ENCODE data around the gene PABPN1L. TPM values are rescaled to one million over a fixed set of nuclear protein-coding genes. Genes with fewer than 3 reads are reported as not detected.

PABPN1L gene
- total RNA-seq, 1 experiment from 2014 or later = not detected

DNA sequence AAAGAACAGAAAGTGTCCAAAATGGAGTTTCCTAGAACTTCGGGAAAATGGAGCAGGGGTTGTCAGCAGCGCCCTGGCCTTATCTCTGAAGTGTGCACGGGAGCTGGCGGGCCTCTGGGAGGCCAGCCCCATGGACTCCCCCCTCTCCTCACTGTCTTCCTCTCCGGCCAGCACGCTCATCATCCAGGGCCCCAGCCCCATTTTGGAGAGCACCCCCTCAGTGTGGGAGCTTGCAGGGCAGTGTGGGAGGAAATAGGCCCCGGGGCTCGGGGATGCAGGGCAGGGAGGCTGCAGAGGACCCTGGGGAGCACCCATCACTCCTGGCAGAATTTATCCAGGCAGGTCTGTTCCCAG is 4.9 kb upstream of the PABPN1L start:
- H3K27me3 ChIP-seq = peaks cover 32% of the 10 kb centered on the region
- H3K27ac ChIP-seq = no peak overlapping the region
- H3K4me1 ChIP-seq = peaks cover 9% of the 10 kb centered on the region
- no peak for DNase-seq
- H3K4me3 ChIP-seq = no peak overlapping the region
- no peaks in the 10 kb centered on the region for H3K9me3 ChIP-seq (replicated peaks)
- no peaks in the 10 kb centered on the region for H3K36me3 ChIP-seq

DNA sequence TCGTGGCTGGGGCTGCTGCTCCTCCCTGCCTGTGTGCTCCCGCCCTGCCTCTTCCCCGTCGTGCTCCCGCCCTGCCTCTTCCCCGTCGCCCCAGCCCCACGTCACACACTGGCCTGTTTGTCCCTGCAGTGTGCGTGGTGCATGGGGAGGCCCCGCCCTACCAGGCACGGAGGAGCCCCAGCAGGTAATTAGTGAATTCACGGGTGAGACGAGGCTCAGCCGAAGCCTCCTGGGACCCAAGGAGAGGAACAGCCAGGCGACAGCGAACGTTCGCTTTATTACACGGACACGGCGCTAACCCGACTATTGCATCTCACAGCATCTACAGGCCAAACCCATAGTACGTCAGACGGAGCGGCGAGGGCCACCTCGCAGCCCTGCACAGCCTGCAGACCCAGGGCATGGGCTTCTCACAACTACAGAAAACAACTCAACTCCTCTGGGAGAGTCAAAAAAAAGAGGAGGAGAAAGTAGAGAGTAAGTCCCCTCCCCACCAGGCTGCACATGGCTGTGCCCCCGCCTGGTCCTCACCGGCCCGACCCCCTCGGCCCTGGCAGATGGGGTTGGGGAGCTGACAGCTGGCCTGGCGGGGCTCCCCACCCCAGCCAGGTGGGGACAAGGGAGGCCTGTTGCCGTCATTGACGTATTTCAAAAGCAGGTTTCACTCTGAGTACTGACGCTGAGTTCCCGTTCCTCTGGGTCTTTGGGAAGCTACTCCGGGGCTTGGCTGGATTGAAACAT is 4.3 kb upstream of the PABPN1L start:
- DNase-seq = peak in 1 of 2 experiments; percentile 37
- peak overlapping the region; percentile 12; the same call in 1 of the 2 replicates for H3K4me3 ChIP-seq
- no peak overlapping the region for H3K27ac ChIP-seq
- H3K4me1 ChIP-seq = peaks cover 15% of the 10 kb centered on the region
- H3K9me3 ChIP-seq (replicated peaks) = no peaks in the 10 kb centered on the region
- peaks cover 32% of the 10 kb centered on the region for H3K27me3 ChIP-seq
- no peaks in the 10 kb centered on the region for H3K36me3 ChIP-seq

DNA sequence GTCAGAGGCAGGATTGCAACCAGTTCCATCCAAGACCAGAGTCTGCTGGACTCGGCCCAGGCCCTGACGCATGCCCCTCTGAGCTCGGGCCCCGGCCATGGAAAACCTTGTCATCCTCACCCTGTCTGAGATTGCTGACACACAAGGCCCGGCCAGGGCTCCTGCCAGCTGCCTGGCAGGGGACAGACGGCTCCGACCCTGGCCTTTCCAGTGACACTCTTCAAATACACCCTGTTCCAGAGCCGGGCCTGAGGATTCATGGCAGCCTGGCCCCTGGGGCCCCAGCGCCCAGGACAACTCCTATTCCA is 3.2 kb upstream of the PABPN1L start:
- Histone ChIP-seq H3K4me3 (no peak overlapping the region), H3K9me3 (replicated peaks) (no peaks in the 10 kb centered on the region), H3K4me1 (peaks cover 18% of the 10 kb centered on the region), H3K27me3 (peaks cover 32% of the 10 kb centered on the region), H3K36me3 (no peaks in the 10 kb centered on the region), H3K27ac (no peak overlapping the region)
- no peak for DNase-seq

DNA sequence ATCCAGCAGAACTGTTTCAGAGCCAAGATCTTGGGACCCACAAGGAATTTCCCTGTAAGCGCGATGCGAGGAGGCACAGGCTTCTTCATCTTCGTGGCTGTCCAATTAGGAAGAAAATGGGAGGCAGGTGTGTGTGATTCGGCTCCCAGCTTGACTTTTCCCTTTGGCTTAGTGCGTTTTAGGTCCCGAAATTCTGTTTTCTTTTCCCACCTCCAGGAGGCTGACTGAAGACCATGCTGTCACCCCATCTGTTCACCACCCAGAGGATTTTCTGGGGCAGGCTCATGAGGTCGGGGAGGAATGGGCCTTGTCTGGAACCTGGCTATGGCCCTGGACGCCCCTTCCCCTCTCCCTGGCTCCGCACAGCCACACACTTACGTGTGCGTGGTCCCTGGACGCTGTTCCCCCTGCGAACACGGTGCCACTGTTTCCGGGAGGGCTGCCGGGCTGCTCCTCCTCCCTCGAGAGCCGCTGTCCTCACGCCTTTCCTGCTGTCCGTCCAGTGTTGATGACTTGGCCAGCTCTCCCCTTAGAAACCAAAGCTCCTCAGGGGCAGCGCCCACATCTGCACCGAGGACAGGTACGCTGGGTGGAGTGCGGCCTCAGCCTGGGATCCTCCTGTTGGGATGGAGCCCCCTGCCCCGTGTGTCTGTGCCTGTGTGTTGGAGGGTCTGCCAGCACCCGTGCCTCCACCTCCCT is 2.7 kb upstream of the PABPN1L start:
- Histone ChIP-seq H3K36me3 (no peaks in the 10 kb centered on the region), H3K27ac (no peak overlapping the region), H3K9me3 (replicated peaks) (no peaks in the 10 kb centered on the region), H3K4me3 (no peak overlapping the region), H3K27me3 (peaks cover 32% of the 10 kb centered on the region), H3K4me1 (peaks cover 18% of the 10 kb centered on the region)
- no peak for DNase-seq

DNA sequence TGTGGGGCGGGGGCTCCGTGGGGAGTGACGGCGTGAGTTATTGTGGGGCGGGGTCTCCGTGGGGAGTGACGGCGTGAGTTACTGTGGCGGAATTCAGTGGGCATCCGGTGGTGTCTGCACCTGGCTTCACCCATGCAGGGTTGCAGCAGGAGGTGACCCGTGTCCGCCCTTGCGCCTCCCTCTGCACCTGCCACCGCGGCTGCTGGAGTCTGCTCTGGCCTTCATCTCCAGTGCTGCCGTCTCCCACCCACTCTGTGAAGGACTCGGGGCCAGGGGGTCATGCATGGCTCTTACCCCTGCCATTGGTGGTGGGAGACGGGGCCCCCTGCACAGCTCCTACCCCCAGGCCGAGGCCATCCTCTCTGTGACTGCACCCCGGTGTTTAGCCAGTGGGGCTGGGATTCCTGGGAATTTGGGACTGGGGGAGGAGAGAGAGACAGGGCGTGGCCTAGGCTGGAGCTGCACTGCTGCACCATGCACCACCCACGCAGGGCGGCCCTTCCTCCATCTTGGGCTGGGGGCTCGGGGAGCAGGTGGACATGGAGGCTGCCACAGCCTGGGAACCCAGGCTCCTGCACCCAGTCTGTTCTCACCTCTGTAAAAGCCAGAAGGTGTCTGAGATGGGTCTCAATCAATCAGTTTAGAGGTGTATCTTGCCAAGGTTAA is 1.3 kb upstream of the PABPN1L start:
- Histone ChIP-seq H3K27me3 (peaks cover 32% of the 10 kb centered on the region), H3K9me3 (replicated peaks) (no peaks in the 10 kb centered on the region), H3K4me1 (peaks cover 18% of the 10 kb centered on the region), H3K4me3 (no peak overlapping the region), H3K36me3 (no peaks in the 10 kb centered on the region), H3K27ac (no peak overlapping the region)
- no peak for DNase-seq

DNA sequence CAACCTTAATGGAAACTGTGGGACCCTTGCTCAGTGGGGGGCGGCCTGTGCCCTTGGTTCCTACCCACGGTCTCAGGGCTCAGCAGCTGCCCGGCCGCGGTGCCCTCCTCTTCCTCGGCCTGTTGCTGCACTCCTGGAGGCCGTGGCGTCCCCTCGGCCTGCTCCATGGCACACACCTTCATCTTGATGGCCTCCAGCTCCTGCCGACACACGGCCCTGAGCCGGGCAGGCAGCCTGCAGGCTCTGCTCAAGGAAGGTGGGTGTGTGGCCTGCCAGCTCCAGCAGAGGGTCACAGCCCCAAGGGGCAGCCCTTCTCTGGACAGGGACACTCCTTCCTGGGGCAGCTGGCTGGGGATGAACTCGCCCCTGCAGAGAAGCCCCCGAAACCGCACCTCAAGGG is 718 bp downstream of the PABPN1L start:
- H3K4me3 ChIP-seq = no peak overlapping the region
- H3K4me1 ChIP-seq = peaks cover 18% of the 10 kb centered on the region
- H3K36me3 ChIP-seq = no peaks in the 10 kb centered on the region
- no peaks in the 10 kb centered on the region for H3K9me3 ChIP-seq (replicated peaks)
- peaks cover 26% of the 10 kb centered on the region for H3K27me3 ChIP-seq
- no peak for DNase-seq
- no peak overlapping the region for H3K27ac ChIP-seq

DNA sequence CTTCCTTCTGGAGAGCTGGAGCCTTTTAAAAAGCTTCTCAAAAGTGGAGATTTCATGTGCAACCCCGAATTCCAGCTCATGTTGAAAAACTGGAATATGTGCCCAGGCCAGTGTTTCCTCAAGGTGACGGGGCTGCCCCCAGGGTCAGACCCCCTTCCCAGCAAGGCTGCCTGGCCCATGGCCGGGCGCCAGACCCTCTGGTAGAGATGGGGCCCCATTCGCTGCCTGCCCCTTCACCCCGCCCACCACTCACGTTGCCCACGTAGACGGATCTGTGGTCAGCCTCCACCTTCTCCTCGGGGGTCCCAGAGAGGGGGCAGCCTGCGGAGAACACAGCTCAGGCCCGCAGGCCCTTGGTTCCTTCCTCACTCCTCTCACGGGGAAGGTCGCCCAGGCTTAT is 1.1 kb downstream of the PABPN1L start:
- Histone ChIP-seq H3K4me1 (peaks cover 14% of the 10 kb centered on the region), H3K9me3 (replicated peaks) (no peaks in the 10 kb centered on the region), H3K4me3 (no peak overlapping the region), H3K27me3 (peaks cover 23% of the 10 kb centered on the region), H3K36me3 (no peaks in the 10 kb centered on the region), H3K27ac (no peak overlapping the region)
- no peak for DNase-seq

DNA sequence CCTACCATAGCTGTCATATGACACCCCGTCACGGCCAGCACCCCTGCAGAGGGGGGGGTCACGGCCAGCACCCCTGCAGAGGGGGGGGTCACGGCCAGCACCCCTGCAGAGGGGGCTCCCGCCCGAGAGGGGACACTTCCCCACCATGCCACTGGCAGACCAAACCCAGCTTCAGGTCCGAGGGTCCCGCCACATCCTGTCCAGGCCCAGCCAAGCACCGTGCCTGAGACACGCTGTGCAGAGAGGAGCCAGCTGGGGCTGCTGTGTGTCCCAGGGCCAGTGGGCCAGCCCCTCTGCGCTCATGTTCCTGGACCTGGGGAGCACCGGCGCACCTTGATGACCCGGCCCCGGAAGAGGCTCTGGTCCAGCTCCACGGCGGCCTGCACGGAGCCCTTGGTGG is 1.9 kb downstream of the PABPN1L start:
- no peak for DNase-seq
- Histone ChIP-seq H3K9me3 (replicated peaks) (no peaks in the 10 kb centered on the region), H3K27me3 (peaks cover 20% of the 10 kb centered on the region; the same call in 1 of the 2 replicates), H3K27ac (no peak overlapping the region), H3K36me3 (no peaks in the 10 kb centered on the region), H3K4me3 (no peak overlapping the region), H3K4me1 (peaks cover 14% of the 10 kb centered on the region)

DNA sequence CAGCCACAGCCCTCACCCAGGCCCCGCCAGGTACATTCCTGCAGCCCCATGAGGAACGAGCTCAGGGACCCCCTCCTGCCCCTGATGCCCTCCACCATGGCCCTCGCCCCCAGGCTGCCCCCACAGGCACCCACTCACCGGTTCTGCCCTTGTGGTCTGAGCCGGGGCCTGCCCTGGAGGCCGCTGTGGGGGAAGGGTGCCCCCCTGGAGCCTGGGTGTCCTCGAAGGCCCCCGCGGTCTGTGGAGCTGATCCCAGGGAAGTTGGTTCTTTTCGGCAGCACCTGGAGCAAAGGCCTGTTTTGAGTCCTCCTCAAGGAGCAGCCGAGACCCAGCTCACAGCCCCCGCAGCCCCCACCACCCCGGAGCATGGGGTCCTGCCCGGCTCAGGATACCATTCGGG is 2.4 kb downstream of the PABPN1L start:
- DNase-seq = no peak
- Histone ChIP-seq H3K4me3 (no peak overlapping the region), H3K27me3 (peaks cover 16% of the 10 kb centered on the region; the same call in 1 of the 2 replicates), H3K27ac (no peak overlapping the region), H3K9me3 (replicated peaks) (no peaks in the 10 kb centered on the region), H3K4me1 (peaks cover 14% of the 10 kb centered on the region), H3K36me3 (no peaks in the 10 kb centered on the region)

DNA sequence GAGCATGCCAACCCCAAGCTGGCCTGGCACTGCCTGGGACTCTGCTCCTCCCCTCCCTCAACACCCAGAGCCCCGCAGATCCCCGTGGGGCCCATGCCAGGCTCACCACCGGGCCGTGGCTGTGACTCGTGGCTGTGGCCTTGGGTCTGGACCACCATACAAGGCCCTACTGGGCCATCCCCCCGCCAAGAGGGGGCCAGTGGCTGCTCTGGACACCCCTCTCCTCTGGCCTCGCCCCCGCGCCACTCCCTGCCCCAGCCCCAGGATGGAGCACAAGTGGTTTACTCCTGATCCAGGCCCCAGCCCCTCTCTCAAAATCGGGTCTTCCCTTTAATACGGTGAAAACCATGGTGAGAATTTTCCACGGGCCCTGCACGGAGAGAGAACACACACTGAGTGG is 3.0 kb downstream of the PABPN1L start:
- DNase-seq = no peak
- no peaks in the 10 kb centered on the region for H3K36me3 ChIP-seq

DNA sequence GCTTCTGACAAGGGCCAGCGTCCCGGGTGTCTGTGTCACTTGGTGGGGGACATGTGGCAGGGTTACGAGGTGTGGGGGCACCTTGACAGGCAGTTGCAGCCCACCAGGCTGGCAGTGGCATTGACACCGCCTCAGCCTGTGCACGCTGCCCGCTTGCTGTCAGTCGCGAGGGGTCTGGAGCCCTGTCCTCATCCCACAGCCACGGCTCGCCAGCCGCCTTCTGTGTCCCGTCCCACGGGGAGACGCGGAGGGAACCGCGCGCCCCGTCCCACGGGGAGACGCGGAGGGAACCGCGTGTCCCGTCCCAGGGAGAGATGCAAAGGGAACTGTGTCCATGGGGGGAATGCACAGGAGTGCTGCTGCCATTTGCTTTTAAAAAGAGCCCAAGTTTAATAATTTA is 3.5 kb downstream of the PABPN1L start:
- peaks cover 14% of the 10 kb centered on the region for H3K4me1 ChIP-seq
- no peaks in the 10 kb centered on the region for H3K9me3 ChIP-seq (replicated peaks)
- H3K27me3 ChIP-seq = peaks cover 7% of the 10 kb centered on the region; the same call in 1 of the 2 replicates
- no peaks in the 10 kb centered on the region for H3K36me3 ChIP-seq
- no peak overlapping the region for H3K4me3 ChIP-seq
- no peak overlapping the region for H3K27ac ChIP-seq
- DNase-seq = no peak

More for the DNA sequence above, 3.0 kb downstream of the PABPN1L start:
- Histone ChIP-seq H3K9me3 (replicated peaks) (no peaks in the 10 kb centered on the region), H3K27me3 (peaks cover 12% of the 10 kb centered on the region; the same call in 1 of the 2 replicates), H3K27ac (no peak overlapping the region), H3K4me3 (no peak overlapping the region), H3K4me1 (peaks cover 14% of the 10 kb centered on the region)

DNA sequence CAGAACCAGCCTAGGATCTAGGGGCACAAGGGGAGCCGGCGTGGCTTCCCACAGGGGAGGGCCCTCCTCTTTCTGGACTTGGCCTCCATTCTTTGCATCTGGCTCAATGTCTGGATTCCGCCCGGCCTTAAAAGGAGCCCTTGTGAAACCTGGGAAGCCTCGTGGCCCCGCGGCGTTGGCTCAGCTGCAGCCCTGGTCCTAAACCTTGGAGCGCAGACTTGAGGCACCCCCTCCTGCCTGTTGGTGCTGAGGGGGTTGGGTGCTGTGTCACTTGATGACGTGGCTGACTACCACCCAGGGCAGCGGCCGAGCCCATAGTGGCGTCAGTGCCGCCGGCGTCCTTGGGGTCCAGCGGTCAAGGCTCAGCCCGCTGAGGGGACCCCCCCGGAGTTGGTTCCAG is 5.1 kb downstream of the PABPN1L start:
- Histone ChIP-seq H3K27ac (no peak overlapping the region), H3K27me3 (no peaks in the 10 kb centered on the region), H3K9me3 (replicated peaks) (no peaks in the 10 kb centered on the region), H3K4me3 (no peak overlapping the region), H3K36me3 (no peaks in the 10 kb centered on the region), H3K4me1 (peaks cover 12% of the 10 kb centered on the region)
- DNase-seq = no peak

DNA sequence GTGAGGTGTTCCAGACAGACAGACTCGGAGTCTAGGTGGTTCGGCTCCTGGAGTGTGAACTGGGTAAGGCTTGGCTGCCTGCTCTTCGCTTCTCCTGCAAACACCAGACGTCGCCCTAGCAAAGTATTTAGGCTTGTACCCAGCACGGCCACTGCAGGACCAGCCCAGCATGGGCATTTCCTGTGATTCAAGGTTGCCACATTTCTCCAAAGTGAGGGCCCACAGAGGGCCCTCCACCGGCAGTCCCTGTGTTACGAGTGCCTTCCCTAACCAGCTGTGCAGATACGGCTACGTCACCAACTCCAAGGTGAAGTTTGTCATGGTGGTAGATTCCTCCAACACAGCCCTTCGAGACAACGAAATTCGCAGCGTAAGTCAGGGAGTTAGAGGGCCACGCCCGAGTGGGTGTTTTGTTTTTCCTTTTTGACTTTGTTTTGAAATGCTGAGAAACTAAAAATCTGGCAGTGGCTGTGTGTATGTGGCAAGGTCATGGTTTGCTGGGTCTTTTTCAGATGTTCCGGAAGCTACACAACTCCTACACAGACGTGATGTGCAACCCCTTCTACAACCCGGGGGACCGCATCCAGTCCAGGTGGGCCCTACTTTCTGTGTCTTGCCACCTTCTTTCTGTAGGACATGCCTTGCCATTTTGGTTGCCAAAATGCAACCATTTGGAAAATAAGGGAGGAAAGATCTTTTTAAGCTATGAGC is 6.9 kb downstream of the PABPN1L start:
- DNase-seq = no peak
- peaks cover 6% of the 10 kb centered on the region for H3K4me1 ChIP-seq
- H3K36me3 ChIP-seq = no peaks in the 10 kb centered on the region
- H3K27me3 ChIP-seq = no peaks in the 10 kb centered on the region
- no peak overlapping the region for H3K4me3 ChIP-seq
- no peak overlapping the region for H3K27ac ChIP-seq
- H3K9me3 ChIP-seq (replicated peaks) = no peaks in the 10 kb centered on the region

DNA sequence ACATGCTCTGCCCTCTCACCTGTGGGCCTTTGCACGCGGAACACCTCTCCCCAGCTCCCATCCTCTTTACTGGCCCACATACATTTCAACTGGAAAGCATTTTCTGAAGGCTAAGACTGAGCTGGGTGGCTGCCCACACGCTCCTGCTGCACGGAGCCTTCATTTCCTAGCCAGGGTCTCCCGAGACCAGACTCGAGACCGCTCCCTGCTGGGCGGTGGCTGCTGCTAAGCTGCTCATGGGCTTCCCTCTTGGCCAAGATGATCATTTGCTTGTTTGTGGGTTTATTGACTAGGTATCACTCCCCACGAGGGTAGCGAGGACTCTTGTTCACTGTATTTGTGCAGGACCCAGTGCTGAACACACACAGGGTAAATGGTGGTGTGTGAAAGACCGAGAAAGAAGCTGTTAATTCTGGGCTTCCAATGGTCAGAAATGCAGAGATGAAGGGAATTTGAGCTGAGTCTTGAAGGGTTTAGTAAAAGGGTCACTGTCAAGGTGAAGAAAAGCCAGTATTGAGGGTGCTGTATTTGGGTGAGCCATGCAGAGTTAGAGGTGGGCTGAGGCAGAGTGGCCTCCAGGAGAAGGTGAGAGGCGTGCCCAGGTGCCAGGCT is 8.6 kb downstream of the PABPN1L start:
- no peaks in the 10 kb centered on the region for H3K36me3 ChIP-seq
- DNase-seq = peak; percentile 48 to 56
- H3K9me3 ChIP-seq (replicated peaks) = no peaks in the 10 kb centered on the region
- peaks cover 6% of the 10 kb centered on the region for H3K4me1 ChIP-seq
- H3K4me3 ChIP-seq = peak overlapping the region; percentile 80
- H3K27ac ChIP-seq = no peak overlapping the region; the same call in 1 of the 2 replicates
- no peaks in the 10 kb centered on the region for H3K27me3 ChIP-seq
